Measurements from ENCODE around the gene RHBDD1. TPM values are rescaled to one million over a fixed set of nuclear protein-coding genes. Genes with fewer than 3 reads are reported as not detected.

Gene RHBDD1
- total and polyA plus RNA-seq, 8 donors: 1.8 to 31.6 (median 6.0) TPM

- Histone ChIP-seq H3K27me3 (peaks cover 0 to 38% (median 0%) of the 10 kb centered on the region in 3 donors), H3K27ac (peak within 1 kb of the TSS; percentile 93 to 96 (median 96)), H3K4me3 (peak within 1 kb of the TSS; percentile 62 to 94 (median 82)), H3K36me3 (peaks cover 0 to 8% (median 0%) of the 10 kb centered on the region in 4 donors), H3K9me3 (no peaks in the 10 kb centered on the region), H3K4me1 (peaks cover 55 to 72% (median 68%) of the 10 kb centered on the region in 4 donors)
- peak; percentile 75 to 95 for DNase-seq
- 0 to 1% (median 1%) methylated on average over 47 to 82 of the region's 82 CpGs for WGBS, 5 donors
- TF ChIP-seq POLR2AphosphoS5 (IDR thresholded peaks at IDR 0.05) (peak; percentile 17 to 51 (median 37)), POLR2A (IDR thresholded peaks at IDR 0.05) (no peak), EP300 (IDR thresholded peaks at IDR 0.05) (no peak), CTCF (IDR thresholded peaks at IDR 0.05) (peak in 2 of 7 experiments; percentile 42 to 64)
- intact Hi-C loops (cut with DNase I; ENCODE audit: low total_unique reads): loop anchor here (10.0 kb wide), 1 partner anchor 585 kb away; no protein-coding TSS in a partner anchor
These were observed 36.5 kb upstream of the RHBDD1 start, which contains the start of gene IRS1 for GRCh38 chr2:226799211-226799975. Gene IRS1, minus strand, starts transcription at chr2:226799820. Its CDS starts 1,082 bp downstream, at chr2:226798738.

DNA sequence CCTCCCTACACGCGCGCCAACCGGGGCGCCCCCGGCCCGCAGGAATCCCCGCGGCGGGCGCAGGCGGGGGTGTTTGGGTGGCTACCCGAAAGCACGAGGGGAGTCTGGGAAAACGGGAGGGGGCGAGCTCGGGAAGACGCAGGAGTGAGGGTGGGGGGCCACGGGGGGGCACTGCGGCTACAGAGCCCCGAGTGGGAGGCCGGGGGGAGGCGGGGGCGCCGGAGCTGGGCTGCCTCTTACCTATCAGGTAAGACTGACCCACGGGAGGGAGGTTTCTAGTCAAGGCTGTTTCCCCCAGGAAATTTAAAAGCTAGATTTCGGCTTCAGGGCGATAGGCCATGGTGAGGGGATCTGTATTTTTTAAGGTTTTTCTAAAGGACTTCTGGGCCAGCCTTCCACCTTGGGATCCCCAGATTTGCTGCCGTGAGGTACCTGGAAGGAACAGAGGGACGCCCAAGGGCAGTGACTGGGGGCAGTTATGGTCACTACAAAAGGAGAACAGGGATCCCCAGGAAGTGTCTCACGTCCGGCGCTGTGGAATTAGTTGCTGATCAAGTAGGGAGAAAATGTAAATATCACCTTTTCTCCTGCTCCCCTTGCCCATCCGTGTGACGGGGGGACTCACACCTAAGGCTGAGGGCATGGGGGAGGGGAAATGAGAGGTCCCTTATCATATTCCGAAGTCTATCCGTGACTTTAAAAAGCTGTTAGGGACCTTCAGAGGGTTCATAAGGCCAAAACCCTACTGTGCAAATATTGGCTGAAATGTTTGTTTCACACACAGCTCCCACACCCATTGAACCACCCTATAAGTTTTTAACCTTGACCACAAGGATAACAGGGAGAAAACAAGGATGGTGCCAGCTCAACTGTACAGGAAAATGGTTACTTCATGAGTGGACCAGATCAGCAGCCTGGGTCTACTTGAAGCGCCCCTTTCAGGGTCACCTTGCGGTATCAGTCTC lies 35.6 kb upstream of the RHBDD1 start:
- peak overlapping the region; percentile 62 to 94 (median 82) for H3K4me3 ChIP-seq
- intact Hi-C loops (cut with DNase I; ENCODE audit: low total_unique reads): loop anchor here (5.0 to 10.0 kb wide), 4 partner anchors 585 to 1125 kb away; no protein-coding TSS in a partner anchor
- no peaks in the 10 kb centered on the region for H3K9me3 ChIP-seq
- H3K36me3 ChIP-seq: peaks cover 0 to 8% (median 0%) of the 10 kb centered on the region in 4 donors
- TF ChIP-seq POLR2A (IDR thresholded peaks at IDR 0.05) (no peak), POLR2AphosphoS5 (IDR thresholded peaks at IDR 0.05) (no peak), CTCF (IDR thresholded peaks at IDR 0.05) (no peak), EP300 (IDR thresholded peaks at IDR 0.05) (no peak)
- peaks cover 0 to 46% (median 0%) of the 10 kb centered on the region in 3 donors for H3K27me3 ChIP-seq
- H3K27ac ChIP-seq: peak overlapping the region; percentile 93 to 96 (median 96)
- DNase-seq: peak; percentile 32 to 67
- H3K4me1 ChIP-seq: peaks cover 50 to 67% (median 60%) of the 10 kb centered on the region in 4 donors
- WGBS, 5 donors: 1 to 5% (median 3%) methylated on average over 14 to 39 of the region's 39 CpGs

DNA sequence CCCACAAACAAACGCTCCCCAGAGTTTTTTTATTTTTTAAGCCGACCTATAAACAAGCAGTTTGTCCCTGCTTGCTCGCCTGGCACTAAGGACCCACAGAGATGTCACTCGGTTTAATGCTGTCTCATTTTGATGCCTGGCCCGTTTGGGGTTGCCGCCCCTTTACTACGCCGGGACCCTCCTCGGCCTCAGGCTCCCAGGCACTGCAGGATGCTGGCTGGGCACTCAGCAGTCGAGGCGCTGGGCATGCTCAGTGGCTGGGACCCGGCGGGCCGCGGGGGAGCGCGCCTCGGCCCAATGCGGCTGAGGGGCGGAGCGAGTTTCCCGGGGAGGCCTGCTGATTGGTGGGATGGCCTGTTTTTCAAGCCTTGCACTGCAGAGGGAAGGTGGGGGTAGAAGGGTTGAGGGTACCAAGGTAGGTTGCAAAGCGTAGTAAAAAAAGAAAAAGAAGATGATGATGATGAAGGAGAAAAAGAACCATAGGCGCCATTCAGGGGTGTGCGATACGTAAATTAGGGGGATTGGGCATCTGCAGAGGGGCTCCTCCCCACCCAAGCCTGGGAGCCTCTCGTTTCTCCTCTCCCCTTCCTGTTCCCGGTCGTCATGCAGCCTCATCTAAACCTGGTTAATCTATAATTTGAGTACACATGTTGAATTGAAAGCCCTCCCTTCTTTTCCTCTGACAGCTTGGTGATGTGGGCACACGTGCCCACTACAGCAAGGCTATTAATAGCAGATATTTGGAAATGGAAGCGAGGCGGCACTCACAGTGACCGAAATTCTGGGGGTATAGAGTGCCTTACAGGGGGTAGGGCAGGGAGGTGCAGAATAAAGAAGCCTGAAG lies 34.7 kb upstream of the RHBDD1 start:
- intact Hi-C loops (cut with DNase I; ENCODE audit: low total_unique reads): loop anchor here (5.0 to 10.0 kb wide), 3 partner anchors 769 to 1126 kb away; no protein-coding TSS in a partner anchor
- Histone ChIP-seq H3K36me3 (peaks cover 0 to 8% (median 0%) of the 10 kb centered on the region in 4 donors), H3K27me3 (peaks cover 0 to 53% (median 0%) of the 10 kb centered on the region in 3 donors), H3K9me3 (no peaks in the 10 kb centered on the region), H3K4me1 (peaks cover 41 to 58% (median 51%) of the 10 kb centered on the region in 4 donors), H3K4me3 (peak overlapping the region; percentile 62 to 94 (median 82)), H3K27ac (peak overlapping the region; percentile 93 to 96 (median 96))
- peak; percentile 88 to 96 for DNase-seq
- TF ChIP-seq POLR2AphosphoS5 (IDR thresholded peaks at IDR 0.05): peak; percentile 62 to 81 (median 63)
- TF ChIP-seq POLR2A (IDR thresholded peaks at IDR 0.05): peak in 2 of 4 donors; percentile 44 to 56
- no peak for TF ChIP-seq EP300 (IDR thresholded peaks at IDR 0.05)
- 2 to 3% (median 3%) methylated on average over 33 of the region's 33 CpGs for WGBS, 5 donors

GRCh38 chr2:226802573-226802972 lies 33.3 kb upstream of the RHBDD1 start:
- peaks cover 28 to 44% (median 37%) of the 10 kb centered on the region in 4 donors for H3K4me1 ChIP-seq
- peak overlapping the region in 2 of 5 donors; percentile 95 to 96 for H3K27ac ChIP-seq
- WGBS, 5 donors: 0 to 2% (median 1%) methylated on average over 4 of the region's 4 CpGs
- peaks cover 0 to under 1% (median 0%) of the 10 kb centered on the region in 4 donors for H3K36me3 ChIP-seq
- H3K9me3 ChIP-seq: no peaks in the 10 kb centered on the region
- DNase-seq: peak in 1 of 2 donors; percentile 91
- intact Hi-C loops (cut with DNase I; ENCODE audit: low total_unique reads): loop anchor here (5.0 to 10.0 kb wide), 3 partner anchors 770 to 1128 kb away; no protein-coding TSS in a partner anchor
- peak in 1 of 3 donors; percentile 39 for TF ChIP-seq POLR2AphosphoS5 (IDR thresholded peaks at IDR 0.05)
- no peak for TF ChIP-seq POLR2A (IDR thresholded peaks at IDR 0.05)
- peak in 5 of 7 experiments; percentile 29 to 75 (median 61) for TF ChIP-seq CTCF (IDR thresholded peaks at IDR 0.05)
- H3K4me3 ChIP-seq: no peak overlapping the region
- H3K27me3 ChIP-seq: peaks cover 0 to 53% (median 0%) of the 10 kb centered on the region in 3 donors

Measured in stomach (tissue), 9 donors.